Right lobe of liver (tissue), 6 donors: ENCODE results near the gene PGBD1. TPM values are rescaled to one million over a fixed set of nuclear protein-coding genes. Genes with fewer than 3 reads are reported as not detected.
"Not testable (repeated sequence)": the region's sequence is repeated elsewhere in the genome, so short reads cannot be mapped to it uniquely, and the experiment has no call there.

Source experiments
- ATAC-seq, 4 donors: fragments of 200-7000 bp; cut with Tn5 transposase; one replicate each; pipeline ENCODE4 v1.9.1; 2020; ENCODE audit warnings: mild to moderate bottlenecking in 4 of 4, moderate library complexity in 4 of 4
- DNase-seq, 3 donors: peaks; one replicate each; pipeline ENCODE4 v3.0.0-alpha.2; 2020
- H3K27ac ChIP-seq, 3 donors: fragments of 200-600 bp; one replicate each; pipeline ENCODE4 v1.8.0; 2022
- H3K27me3 ChIP-seq, 2 donors: fragments of 200-600 bp; one replicate each; pipeline ENCODE4 v1.8.0; 2022
- H3K36me3 ChIP-seq, 4 donors: fragments of 200-600 bp; sonication (generic) in 1 of 4; one replicate each; pipeline versions ENCODE4 v1.5.1 to v1.8.0; 2017 to 2022; ENCODE audit warnings: control low read depth in 1 of 4
- H3K4me1 ChIP-seq, 4 donors: fragments of 200-600 bp; sonication (generic) in 1 of 4; one replicate each; pipeline versions ENCODE4 v1.5.1 to v1.8.0; 2017 to 2022; ENCODE audit warnings: control low read depth in 1 of 4
- H3K4me3 ChIP-seq, 3 donors: fragments of 200-600 bp; one replicate each; pipeline ENCODE4 v1.8.0; 2022
- H3K9me3 ChIP-seq, 4 donors: fragments of 200-600 bp; sonication (generic) in 1 of 4; one replicate each; pipeline versions ENCODE4 v1.5.1 to v1.8.0; 2017 to 2022; ENCODE audit warnings: control low read depth in 1 of 4
- CTCF ChIP-seq, 4 donors: fragments of 200-600 bp in 3 of 4; fragments of 450-650 bp in 1 of 4; IDR thresholded peaks; one replicate each; pipeline versions ENCODE4 v1.5.1 to v1.8.0; 2016 to 2022; ENCODE audit warnings: antibody characterized with exemption in 4 of 4, mild to moderate bottlenecking in 2 of 4
- POLR2A ChIP-seq: fragments of 450-650 bp; IDR thresholded peaks from one replicate; pipeline ENCODE4 v1.6.1; 2017; ENCODE audit warnings: antibody characterized with exemption, mild to moderate bottlenecking
- WGBS: methylation state at CpG from one replicate; pipeline ENCODE4 v1.1.6; 2018; ENCODE audit warnings: low coverage, low lambda C conversion rate; ENCODE audit not compliant: insufficient coverage; ENCODE audit errors: missing lambda C conversion rate; 5-methylcytosine and 5-hydroxymethylcytosine counted together
- intact Hi-C, 2 donors: fragments of 100-400 bp; cut with DNase I; formaldehyde crosslinking; loops; one replicate each; pipeline versions ENCODE4 v1.11.2 to v1.14.1; 2022
- total RNA-seq, 6 experiments: library from RNA; depleted of rRNA in 2 of 6; stranded (reverse); fragments of >200 nt in 2 of 6; fragmentation: NEBNext Ultra II Directional in 3 of 6; extraction: Animal tissue kit (Norgen Biotek cat#: 25700) in 3 of 6; gene quantifications; one replicate each; pipeline versions ENCODE4 v1.1.0 to v1.2.4, GENCODE V29; 2016 to 2023
- donor health status: DM: no; HTN: yes; CAD: no.
- donor health status: DM: no; HTN: no; CAD: no.
- donor health status: DM: no; HTN: no; CAD: no.
- donor health status: DM: no; HTN: yes; CAD: no.
- donor health status: DM: no; HTN: yes; CAD: no.

PGBD1 gene
- total RNA-seq, 6 experiments from 2014 or later = 1.1 to 2.0 (median 1.3) TPM

DNA sequence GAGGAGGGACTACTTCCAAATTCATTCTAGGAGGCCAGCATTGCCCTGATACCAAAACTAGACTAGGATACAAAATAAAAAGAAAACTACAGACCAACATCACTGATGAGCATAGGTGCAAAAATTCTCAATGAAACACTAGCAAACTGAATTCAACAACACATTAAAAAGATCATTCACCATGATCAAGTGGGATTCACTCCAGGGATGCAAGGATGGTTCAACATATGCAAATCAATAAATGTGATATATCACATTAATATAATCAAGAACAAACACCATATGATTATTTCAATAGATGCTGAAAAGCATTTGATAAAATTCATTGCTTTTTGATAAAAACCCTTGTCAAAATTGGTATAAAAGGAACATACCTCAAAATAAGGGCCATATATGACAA is 10.2 kb downstream of the PGBD1 start:
- TF ChIP-seq POLR2A (no peak), CTCF (IDR thresholded peaks at IDR 0.05) (no peak)

DNA sequence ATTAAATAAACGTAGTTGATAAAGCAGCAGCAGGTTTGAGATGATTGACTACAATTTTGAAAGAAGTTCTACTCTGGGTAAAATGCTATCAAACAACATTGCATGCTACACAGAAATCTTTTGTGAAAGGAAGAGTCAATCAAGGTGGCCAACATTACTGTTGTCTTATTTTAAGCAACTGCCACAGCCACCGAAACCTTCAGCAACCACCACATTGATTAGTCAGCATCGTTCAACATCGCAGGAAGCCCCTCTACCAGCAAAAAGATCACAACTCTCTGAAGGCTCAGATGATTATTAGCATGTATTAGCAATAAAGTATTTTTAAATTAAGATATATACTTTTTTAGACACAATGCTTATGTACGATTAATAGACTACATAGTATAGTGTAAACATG is 14.0 kb downstream of the PGBD1 start:
- intact Hi-C loops = no loop called here
- no peaks in the 10 kb centered on the region for H3K4me1 ChIP-seq
- no peak overlapping the region for H3K4me3 ChIP-seq
- no peak overlapping the region for H3K27ac ChIP-seq
- ATAC-seq = no peak
- 94% methylated on average over 5 of the region's 5 CpGs for WGBS
- H3K9me3 ChIP-seq = no peaks in the 10 kb centered on the region
- peaks cover 0 to 2% (median 0%) of the 10 kb centered on the region in 4 donors for H3K36me3 ChIP-seq
- no peaks in the 10 kb centered on the region for H3K27me3 ChIP-seq
- TF ChIP-seq POLR2A = no peak
- no peak for TF ChIP-seq CTCF (IDR thresholded peaks at IDR 0.05)
- no peak for DNase-seq

More for the DNA sequence above, 10.2 kb downstream of the PGBD1 start:
- H3K27me3 ChIP-seq = no peaks in the 10 kb centered on the region
- H3K36me3 ChIP-seq = no peaks in the 10 kb centered on the region
- ATAC-seq = no peak
- DNase-seq = no peak
- H3K4me1 ChIP-seq = peaks cover 0 to 2% (median 0%) of the 10 kb centered on the region in 4 donors
- no peak overlapping the region for H3K27ac ChIP-seq
- intact Hi-C loops = no loop called here
- H3K9me3 ChIP-seq = no peaks in the 10 kb centered on the region
- no peak overlapping the region for H3K4me3 ChIP-seq

- Histone ChIP-seq H3K27ac (no peak overlapping the region), H3K27me3 (no peaks in the 10 kb centered on the region), H3K36me3 (peaks cover 0 to 2% (median 0%) of the 10 kb centered on the region in 4 donors), H3K9me3 (no peaks in the 10 kb centered on the region), H3K4me3 (no peak overlapping the region), H3K4me1 (no peaks in the 10 kb centered on the region)
- intact Hi-C loops = no loop called here
- ATAC-seq (no peak), DNase-seq (no peak)
- TF ChIP-seq POLR2A (no peak), CTCF (IDR thresholded peaks at IDR 0.05) (no peak)
- WGBS = 75% methylated on average over 6 of the region's 7 CpGs
These were observed 15.2 kb downstream of the PGBD1 start for GRCh38 chr6:28296520-28297060.

- H3K4me3 ChIP-seq = no peak overlapping the region
- no peak for TF ChIP-seq CTCF (IDR thresholded peaks at IDR 0.05)
- TF ChIP-seq POLR2A = no peak
- ATAC-seq = no peak
- H3K36me3 ChIP-seq = no peaks in the 10 kb centered on the region
- H3K4me1 ChIP-seq = no peaks in the 10 kb centered on the region
- H3K9me3 ChIP-seq = no peaks in the 10 kb centered on the region
- 65% methylated on average over 3 of the region's 3 CpGs for WGBS
- H3K27ac ChIP-seq = no peak overlapping the region
- intact Hi-C loops = no loop called here
- no peaks in the 10 kb centered on the region for H3K27me3 ChIP-seq
- no peak for DNase-seq
These were observed 22.2 kb downstream of the PGBD1 start for GRCh38 chr6:28303570-28303969.

GRCh38 chr6:28306363-28306762 is 25.0 kb downstream of the PGBD1 start:
- intact Hi-C loops, ATAC-seq, DNase-seq, H3K4me1 ChIP-seq, H3K27ac ChIP-seq, H3K9me3 ChIP-seq, H3K27me3 ChIP-seq, H3K4me3 ChIP-seq, H3K36me3 ChIP-seq: not testable (repeated sequence)
